ENCODE measurements around the gene DPP4.

DNA sequence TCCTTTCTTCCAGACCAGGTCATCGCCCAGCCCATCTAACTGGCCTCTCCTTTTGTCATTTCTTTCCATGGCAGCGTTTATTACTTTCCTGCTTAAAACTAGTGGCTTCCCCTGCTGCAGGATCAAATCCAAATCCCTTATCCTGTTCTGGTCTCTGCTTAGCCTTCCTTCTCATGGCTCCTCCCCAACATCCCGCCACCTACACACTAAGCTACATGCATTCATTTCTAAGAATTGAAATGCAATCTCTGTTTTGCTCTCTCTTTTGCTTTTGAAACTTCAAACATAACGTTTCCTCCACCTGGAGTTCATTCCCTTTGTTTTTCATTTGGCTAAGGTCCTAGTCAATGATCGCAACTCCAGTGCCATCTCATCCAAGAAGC is 18.0 kb upstream of the DPP4 start:
- TF ChIP-seq KLF16 (tag by site-specific recombination; IDR thresholded peaks at IDR 0.05), result no peak
- TF ChIP-seq, protein P1, sequence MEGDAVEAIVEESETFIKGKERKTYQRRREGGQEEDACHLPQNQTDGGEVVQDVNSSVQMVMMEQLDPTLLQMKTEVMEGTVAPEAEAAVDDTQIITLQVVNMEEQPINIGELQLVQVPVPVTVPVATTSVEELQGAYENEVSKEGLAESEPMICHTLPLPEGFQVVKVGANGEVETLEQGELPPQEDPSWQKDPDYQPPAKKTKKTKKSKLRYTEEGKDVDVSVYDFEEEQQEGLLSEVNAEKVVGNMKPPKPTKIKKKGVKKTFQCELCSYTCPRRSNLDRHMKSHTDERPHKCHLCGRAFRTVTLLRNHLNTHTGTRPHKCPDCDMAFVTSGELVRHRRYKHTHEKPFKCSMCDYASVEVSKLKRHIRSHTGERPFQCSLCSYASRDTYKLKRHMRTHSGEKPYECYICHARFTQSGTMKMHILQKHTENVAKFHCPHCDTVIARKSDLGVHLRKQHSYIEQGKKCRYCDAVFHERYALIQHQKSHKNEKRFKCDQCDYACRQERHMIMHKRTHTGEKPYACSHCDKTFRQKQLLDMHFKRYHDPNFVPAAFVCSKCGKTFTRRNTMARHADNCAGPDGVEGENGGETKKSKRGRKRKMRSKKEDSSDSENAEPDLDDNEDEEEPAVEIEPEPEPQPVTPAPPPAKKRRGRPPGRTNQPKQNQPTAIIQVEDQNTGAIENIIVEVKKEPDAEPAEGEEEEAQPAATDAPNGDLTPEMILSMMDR (tag by site-specific recombination; IDR thresholded peaks at IDR 0.05), result no peak
- TF ChIP-seq, protein P2, sequence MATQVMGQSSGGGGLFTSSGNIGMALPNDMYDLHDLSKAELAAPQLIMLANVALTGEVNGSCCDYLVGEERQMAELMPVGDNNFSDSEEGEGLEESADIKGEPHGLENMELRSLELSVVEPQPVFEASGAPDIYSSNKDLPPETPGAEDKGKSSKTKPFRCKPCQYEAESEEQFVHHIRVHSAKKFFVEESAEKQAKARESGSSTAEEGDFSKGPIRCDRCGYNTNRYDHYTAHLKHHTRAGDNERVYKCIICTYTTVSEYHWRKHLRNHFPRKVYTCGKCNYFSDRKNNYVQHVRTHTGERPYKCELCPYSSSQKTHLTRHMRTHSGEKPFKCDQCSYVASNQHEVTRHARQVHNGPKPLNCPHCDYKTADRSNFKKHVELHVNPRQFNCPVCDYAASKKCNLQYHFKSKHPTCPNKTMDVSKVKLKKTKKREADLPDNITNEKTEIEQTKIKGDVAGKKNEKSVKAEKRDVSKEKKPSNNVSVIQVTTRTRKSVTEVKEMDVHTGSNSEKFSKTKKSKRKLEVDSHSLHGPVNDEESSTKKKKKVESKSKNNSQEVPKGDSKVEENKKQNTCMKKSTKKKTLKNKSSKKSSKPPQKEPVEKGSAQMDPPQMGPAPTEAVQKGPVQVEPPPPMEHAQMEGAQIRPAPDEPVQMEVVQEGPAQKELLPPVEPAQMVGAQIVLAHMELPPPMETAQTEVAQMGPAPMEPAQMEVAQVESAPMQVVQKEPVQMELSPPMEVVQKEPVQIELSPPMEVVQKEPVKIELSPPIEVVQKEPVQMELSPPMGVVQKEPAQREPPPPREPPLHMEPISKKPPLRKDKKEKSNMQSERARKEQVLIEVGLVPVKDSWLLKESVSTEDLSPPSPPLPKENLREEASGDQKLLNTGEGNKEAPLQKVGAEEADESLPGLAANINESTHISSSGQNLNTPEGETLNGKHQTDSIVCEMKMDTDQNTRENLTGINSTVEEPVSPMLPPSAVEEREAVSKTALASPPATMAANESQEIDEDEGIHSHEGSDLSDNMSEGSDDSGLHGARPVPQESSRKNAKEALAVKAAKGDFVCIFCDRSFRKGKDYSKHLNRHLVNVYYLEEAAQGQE (tag by site-specific recombination; IDR thresholded peaks at IDR 0.05), result no peak
- TF ChIP-seq ZNF530 (tag by site-specific recombination; IDR thresholded peaks at IDR 0.05; ENCODE audit: low read depth), result no peak
- TF ChIP-seq ZNF16 (tag by site-specific recombination; IDR thresholded peaks at IDR 0.05; ENCODE audit: low read depth), result no peak
- no peak for TF ChIP-seq ZNF174 (tag by site-specific recombination; IDR thresholded peaks at IDR 0.05)
- TF ChIP-seq WT1 (tag by site-specific recombination; IDR thresholded peaks at IDR 0.05), result no peak
- no peak for TF ChIP-seq YY2 (tag by site-specific recombination; IDR thresholded peaks at IDR 0.05)

All from HEK293 (cell line).